HFFc6 (cell line): ENCODE results near the gene ZBTB45. TPM values are rescaled to one million over a fixed set of nuclear protein-coding genes. Genes with fewer than 3 reads are reported as not detected.
"Not testable (repeated sequence)": the region's sequence is repeated elsewhere in the genome, so short reads cannot be mapped to it uniquely, and the experiment has no call there.

Experiments
- DNase-seq: peaks from one replicate; pipeline ENCODE4 v3.0.0-alpha.2; 2018
- H3K27ac Mint-ChIP-seq: 2 replicates; pipeline ENCODE4 v1.8.0; 2020; ENCODE audit warnings: mild to moderate bottlenecking, mixed read lengths
- H3K27me3 Mint-ChIP-seq: 2 replicates; pipeline ENCODE4 v1.8.0; 2021; ENCODE audit warnings: mild to moderate bottlenecking, moderate library complexity, mixed read lengths; ENCODE audit not compliant: insufficient read depth
- H3K36me3 Mint-ChIP-seq: 2 replicates; pipeline ENCODE4 v1.8.0; 2021; ENCODE audit warnings: low read depth, mixed read lengths
- H3K4me1 Mint-ChIP-seq: 2 replicates; pipeline ENCODE4 v1.8.0; 2020; ENCODE audit warnings: low read depth, mixed read lengths
- H3K4me3 Mint-ChIP-seq: 2 replicates; pipeline ENCODE4 v1.8.0; 2020; ENCODE audit warnings: mild to moderate bottlenecking, moderate library complexity, mixed read lengths
- H3K9me3 Mint-ChIP-seq: 2 replicates; pipeline ENCODE4 v1.8.0; 2020; ENCODE audit warnings: mild to moderate bottlenecking, mixed read lengths
- total RNA-seq, 6 experiments: library from RNA; stranded (reverse); fragmentation: NEBNext Ultra II Directional; extraction: Animal tissue kit (Norgen Biotek cat#: 25700); gene quantifications; 2 replicates in 1 of 6; 3 replicates in 5 of 6; pipeline ENCODE4 v1.2.3, GENCODE V29; 2021
- TF ChIP-seq, protein P1 (sequence below): fragments of 200-600 bp; sonication (generic); IDR thresholded peaks from 2 replicates; pipeline ENCODE4 v1.5.0; 2021; ENCODE audit warnings: antibody characterized with exemption, mild to moderate bottlenecking

The ZBTB45 gene
- total RNA-seq, 6 experiments from 2014 or later = 15.0 to 17.4 (median 16.7) TPM

- TF ChIP-seq, protein P1, sequence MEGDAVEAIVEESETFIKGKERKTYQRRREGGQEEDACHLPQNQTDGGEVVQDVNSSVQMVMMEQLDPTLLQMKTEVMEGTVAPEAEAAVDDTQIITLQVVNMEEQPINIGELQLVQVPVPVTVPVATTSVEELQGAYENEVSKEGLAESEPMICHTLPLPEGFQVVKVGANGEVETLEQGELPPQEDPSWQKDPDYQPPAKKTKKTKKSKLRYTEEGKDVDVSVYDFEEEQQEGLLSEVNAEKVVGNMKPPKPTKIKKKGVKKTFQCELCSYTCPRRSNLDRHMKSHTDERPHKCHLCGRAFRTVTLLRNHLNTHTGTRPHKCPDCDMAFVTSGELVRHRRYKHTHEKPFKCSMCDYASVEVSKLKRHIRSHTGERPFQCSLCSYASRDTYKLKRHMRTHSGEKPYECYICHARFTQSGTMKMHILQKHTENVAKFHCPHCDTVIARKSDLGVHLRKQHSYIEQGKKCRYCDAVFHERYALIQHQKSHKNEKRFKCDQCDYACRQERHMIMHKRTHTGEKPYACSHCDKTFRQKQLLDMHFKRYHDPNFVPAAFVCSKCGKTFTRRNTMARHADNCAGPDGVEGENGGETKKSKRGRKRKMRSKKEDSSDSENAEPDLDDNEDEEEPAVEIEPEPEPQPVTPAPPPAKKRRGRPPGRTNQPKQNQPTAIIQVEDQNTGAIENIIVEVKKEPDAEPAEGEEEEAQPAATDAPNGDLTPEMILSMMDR = no peak
- Mint-ChIP-seq H3K36me3 (no peaks in the 10 kb centered on the region; the same call in none of the 2 replicates), H3K9me3 (no peaks in the 10 kb centered on the region), H3K27ac (no peak overlapping the region), H3K27me3 (peaks cover 3% of the 10 kb centered on the region; the same call in 1 of the 2 replicates), H3K4me3 (no peak overlapping the region), H3K4me1 (peaks cover 38% of the 10 kb centered on the region)
- DNase-seq = no peak
Observed at GRCh38 chr19:58471736-58472135, 47.9 kb downstream of the ZBTB45 start.

GRCh38 chr19:58470837-58471543, 48.6 kb downstream of the ZBTB45 start:
- H3K9me3 Mint-ChIP-seq, H3K4me3 Mint-ChIP-seq, H3K27me3 Mint-ChIP-seq, DNase-seq, H3K36me3 Mint-ChIP-seq, H3K27ac Mint-ChIP-seq: not testable (repeated sequence)
- peaks cover 42% of the 10 kb centered on the region for H3K4me1 Mint-ChIP-seq

DNA sequence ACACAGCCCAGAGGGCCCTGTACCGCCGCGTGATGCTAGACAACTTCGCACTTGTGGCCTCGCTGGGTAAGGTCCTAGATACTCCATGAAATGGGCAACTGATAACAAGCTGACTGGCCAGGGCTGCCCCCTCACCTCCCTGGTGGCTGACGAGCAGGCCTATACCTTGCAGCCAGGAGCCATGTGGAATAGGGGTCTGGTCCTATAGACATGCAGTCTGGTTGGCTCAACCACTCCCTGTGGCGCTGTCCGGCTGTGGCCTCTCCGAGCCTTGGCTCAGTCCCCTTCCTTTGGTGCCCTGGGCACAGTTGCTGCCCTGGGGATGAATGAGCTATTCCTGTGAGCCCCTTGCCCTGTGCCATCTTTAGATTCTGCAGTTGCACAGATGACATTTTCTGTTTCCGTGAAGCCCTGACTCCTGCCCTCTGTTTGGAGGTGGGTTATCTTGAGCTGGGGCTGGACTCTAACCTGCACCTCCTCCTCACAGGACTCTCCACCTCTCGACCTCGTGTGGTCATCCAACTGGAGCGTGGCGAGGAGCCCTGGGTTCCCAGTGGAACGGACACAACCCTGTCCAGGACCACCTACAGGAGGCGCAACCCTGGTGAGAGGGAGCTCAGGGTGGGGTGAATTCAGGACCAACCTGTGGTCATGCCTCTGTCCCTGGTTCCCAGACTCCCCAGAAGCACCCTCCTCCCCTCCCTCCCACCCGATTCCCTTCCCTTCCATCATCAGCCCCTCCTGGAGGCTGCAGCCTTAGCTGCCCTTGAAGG, 50.2 kb downstream of the ZBTB45 start:
- DNase-seq = no peak
- TF ChIP-seq, protein P1 = peak; percentile 12; the same call in 1 of the 2 replicates
- H3K36me3 Mint-ChIP-seq = no peaks in the 10 kb centered on the region; the same call in 1 of the 2 replicates
- no peak overlapping the region for H3K27ac Mint-ChIP-seq
- no peak overlapping the region; the same call in 1 of the 2 replicates for H3K4me3 Mint-ChIP-seq
- no peaks in the 10 kb centered on the region for H3K9me3 Mint-ChIP-seq
- H3K4me1 Mint-ChIP-seq = peaks cover 35% of the 10 kb centered on the region
- no peaks in the 10 kb centered on the region; the same call in 1 of the 2 replicates for H3K27me3 Mint-ChIP-seq

DNA sequence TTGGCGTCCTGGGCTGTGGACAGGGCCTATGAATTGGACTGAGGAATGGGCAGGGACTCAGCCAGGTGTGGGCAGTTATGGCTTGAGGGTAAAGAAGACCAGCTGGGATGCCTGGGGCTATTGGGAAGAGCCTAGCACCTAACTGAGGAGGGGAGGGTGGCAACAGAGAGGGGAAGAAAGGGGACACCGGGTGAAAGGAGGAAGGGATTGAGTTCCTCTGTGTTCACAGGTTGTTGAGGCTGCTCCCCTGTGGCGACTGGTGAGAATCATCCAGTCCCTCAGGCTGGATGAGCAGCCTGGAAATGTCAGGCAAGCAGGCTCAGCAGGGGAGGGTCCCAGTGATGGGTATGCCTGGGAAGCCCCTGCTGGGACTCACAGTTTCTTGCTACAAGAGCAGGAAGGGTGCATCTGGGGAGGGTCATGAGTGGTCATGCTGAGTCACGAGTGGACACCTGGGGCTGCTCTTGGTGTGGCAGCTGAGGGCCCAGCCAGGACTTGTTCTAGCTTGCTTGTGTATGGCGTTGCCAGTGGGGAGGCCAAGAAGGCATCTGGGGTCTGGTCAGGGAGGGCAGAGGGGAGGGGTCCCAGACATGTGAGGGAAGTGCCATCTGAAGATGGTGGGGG, 51.3 kb downstream of the ZBTB45 start:
- H3K27me3 Mint-ChIP-seq = no peaks in the 10 kb centered on the region; the same call in 1 of the 2 replicates
- H3K27ac Mint-ChIP-seq = peak overlapping the region; percentile 63
- H3K9me3 Mint-ChIP-seq = no peaks in the 10 kb centered on the region
- TF ChIP-seq, protein P1 = no peak
- H3K4me3 Mint-ChIP-seq = peak overlapping the region; percentile 90
- no peaks in the 10 kb centered on the region; the same call in 1 of the 2 replicates for H3K36me3 Mint-ChIP-seq
- peaks cover 26% of the 10 kb centered on the region for H3K4me1 Mint-ChIP-seq
- no peak for DNase-seq

DNA sequence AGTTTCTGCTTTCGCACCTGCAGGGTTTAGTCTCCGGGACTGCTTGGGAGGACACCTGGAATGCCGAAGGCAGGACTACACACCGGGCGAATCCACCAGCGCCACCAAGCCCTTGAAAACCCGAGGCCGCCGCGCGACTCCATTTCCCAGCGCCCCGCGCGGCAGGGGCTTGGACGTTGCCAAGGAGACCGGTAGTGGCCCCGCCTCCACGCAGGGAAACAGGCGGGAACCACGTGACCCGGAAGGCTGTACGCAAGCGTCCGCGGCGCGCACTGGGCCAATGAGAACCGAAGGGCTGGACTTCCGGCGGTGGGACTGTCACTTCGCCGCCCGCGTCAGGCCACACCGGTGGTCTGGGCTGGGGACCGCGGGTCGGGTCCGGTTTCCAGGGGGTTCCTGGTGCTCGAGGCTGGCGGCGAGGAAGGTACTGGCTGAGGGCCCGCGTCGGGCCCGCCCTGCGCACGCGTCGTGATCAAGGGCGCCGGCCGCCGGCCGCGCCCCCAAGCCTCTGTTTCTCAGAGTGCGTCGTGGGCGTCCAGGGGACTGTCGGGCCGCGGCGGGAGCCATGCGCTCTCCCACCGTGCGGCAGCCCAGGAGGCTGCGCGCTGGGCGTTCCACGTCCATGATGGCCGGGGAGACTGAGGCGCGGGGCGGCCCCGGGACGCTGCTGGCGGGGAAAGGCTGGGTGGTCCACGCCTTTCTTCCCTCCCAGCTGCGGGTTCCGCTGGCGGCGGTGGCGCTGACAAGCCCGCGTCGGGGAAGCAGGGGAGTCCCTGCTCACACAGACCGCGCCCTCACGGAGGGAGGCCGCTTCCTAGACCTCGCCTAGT, 52.6 kb downstream of the ZBTB45 start, which contains the start of gene ZNF324:
TSS of gene ZNF324 (plus strand) at position 321 of the 830 bp plus-strand sequence. CDS start 2,106 bp downstream, outside the sequence.
- TF ChIP-seq, protein P1 = no peak
- H3K9me3 Mint-ChIP-seq = no peaks in the 10 kb centered on the region
- no peaks in the 10 kb centered on the region; the same call in 1 of the 2 replicates for H3K36me3 Mint-ChIP-seq
- DNase-seq = peak; percentile 95
- peak within 1 kb of the TSS; percentile 59 for H3K27ac Mint-ChIP-seq
- H3K27me3 Mint-ChIP-seq = no peaks in the 10 kb centered on the region; the same call in 1 of the 2 replicates
- peaks cover 26% of the 10 kb centered on the region for H3K4me1 Mint-ChIP-seq
- H3K4me3 Mint-ChIP-seq = peak within 1 kb of the TSS; percentile 90
